Endothelial cell of umbilical vein (primary cell): ENCODE data around the gene C2orf76. TPM values are rescaled to one million over a fixed set of nuclear protein-coding genes. Genes with fewer than 3 reads are reported as not detected.

Experiments used
- BruUV-seq: library from RNA; stranded (reverse); fragments of 400-500 nt; replicated peaks from 2 replicates; lab custom pipeline; 2021; lab: Mats Ljungman, UMichigan
- CTCF ChIA-PET: fragments of 300-600, 350-600 bp; sonication (Branson Sonifier 250); formaldehyde crosslinking; loops from one replicate; lab custom pipeline; 2021; ENCODE audit warnings: antibody characterized with exemption, inconsistent platforms; lab: Charles Lee
- POLR2A ChIA-PET: fragments of 300-600, 350-600 bp; sonication (Branson Sonifier 250); formaldehyde crosslinking; loops from one replicate; lab custom pipeline; 2021; ENCODE audit warnings: antibody characterized with exemption, inconsistent platforms; lab: Charles Lee
- DNase-seq: peaks from one replicate; pipeline ENCODE4 v3.0.0-alpha.2; 2011; ENCODE audit warnings: low read depth, low spot score
- FAIRE-seq: peaks from 2 replicates; lab custom pipeline; 2011; peaks lifted over from hg19 to GRCh38; lab: Jason Lieb, UNC
- H2AFZ ChIP-seq: 2 replicates; pipeline ENCODE4 v1.6.0; 2012; ENCODE audit warnings: low read depth, low read length, control low read depth, inconsistent platforms
- H3K27ac ChIP-seq: 2 replicates; pipeline ENCODE4 v1.5.1; 2011; ENCODE audit warnings: low read depth, mild to moderate bottlenecking, control low read depth, low read length, moderate library complexity; ENCODE audit not compliant: insufficient read depth
- H3K27me3 ChIP-seq, 2 experiments: 2 replicates each; pipeline versions ENCODE4 v1.6.0 to v1.6.1; 2011; ENCODE audit warnings: low read length in 2 of 2, mixed read lengths in 1 of 2; ENCODE audit not compliant: control insufficient read depth in 2 of 2, insufficient read depth in 2 of 2
- H3K36me3 ChIP-seq, 2 experiments: 2 replicates in 1 of 2; 3 replicates in 1 of 2; pipeline ENCODE4 v1.5.1; 2011; ENCODE audit warnings: low read length in 2 of 2, mild to moderate bottlenecking in 1 of 2, moderate library complexity in 1 of 2; ENCODE audit not compliant: control insufficient read depth in 2 of 2, insufficient read depth in 2 of 2; ENCODE audit errors: extremely low read depth in 1 of 2
- H3K4me1 ChIP-seq: 3 replicates; pipeline ENCODE4 v1.5.1; 2011; ENCODE audit warnings: mild to moderate bottlenecking, low read length; ENCODE audit not compliant: control insufficient read depth, insufficient read depth; ENCODE audit errors: extremely low read depth
- H3K4me2 ChIP-seq: 2 replicates; pipeline ENCODE4 v1.6.1; 2011; ENCODE audit warnings: low read length, control low read depth, mixed read lengths; ENCODE audit not compliant: insufficient read depth
- H3K4me3 ChIP-seq, 3 experiments: fragments of 200-600 bp in 1 of 3; sonication (generic), shearing (Covaris generic) in 1 of 3; replicated peaks in 1 of 3; 2 replicates each; pipeline ENCODE4 v1.5.1; 2011 to 2016; ENCODE audit warnings: control low read depth in 3 of 3, low read length in 3 of 3, mild to moderate bottlenecking in 2 of 3, inconsistent platforms in 1 of 3, low read depth in 1 of 3, moderate library complexity in 1 of 3; ENCODE audit not compliant: insufficient read depth in 1 of 3
- H3K79me2 ChIP-seq: 2 replicates; pipeline ENCODE4 v1.6.0; 2012; ENCODE audit warnings: low read length, inconsistent platforms; ENCODE audit not compliant: control insufficient read depth, insufficient read depth
- H3K9ac ChIP-seq: replicated peaks from 2 replicates; pipeline ENCODE3; 2011; ENCODE audit warnings: low read length, control low read depth; ENCODE audit not compliant: insufficient read depth; ENCODE audit errors: extremely low read depth
- H3K9me1 ChIP-seq: replicated peaks from 3 replicates; pipeline ENCODE4 v1.6.0; 2011; ENCODE audit warnings: mild to moderate bottlenecking, low read length; ENCODE audit not compliant: control insufficient read depth, insufficient read depth; ENCODE audit errors: extremely low read depth
- H3K9me3 ChIP-seq: replicated peaks from 2 replicates; pipeline ENCODE4 v1.5.1; 2012; ENCODE audit warnings: low read length, inconsistent platforms; ENCODE audit not compliant: control insufficient read depth, insufficient read depth
- H4K20me1 ChIP-seq: replicated peaks from 2 replicates; pipeline ENCODE3; 2011; ENCODE audit warnings: mild to moderate bottlenecking, low read length; ENCODE audit not compliant: control insufficient read depth, insufficient read depth; ENCODE audit errors: extremely low read depth
- EZH2 ChIP-seq: IDR thresholded peaks from 2 replicates; pipeline ENCODE4 v1.6.1; 2012; ENCODE audit warnings: borderline replicate concordance, low read depth, mild to moderate bottlenecking, moderate library complexity, low read length, inconsistent platforms; ENCODE audit not compliant: severe bottlenecking
- FOS ChIP-seq: IDR thresholded peaks from 2 replicates; pipeline ENCODE4 v1.6.1; 2011; ENCODE audit warnings: mild to moderate bottlenecking, low read length, moderate library complexity, borderline replicate concordance; ENCODE audit not compliant: insufficient read depth
- GATA2 ChIP-seq: IDR thresholded peaks from 2 replicates; pipeline ENCODE4 v1.7.0; 2011; ENCODE audit warnings: low read depth, mild to moderate bottlenecking, moderate library complexity, mixed read lengths, low read length; ENCODE audit not compliant: insufficient read length, insufficient read depth
- JUN ChIP-seq: IDR thresholded peaks from 2 replicates; pipeline ENCODE4 v1.6.1; 2011; ENCODE audit warnings: borderline replicate concordance, low read depth; ENCODE audit not compliant: insufficient read length, insufficient read depth
- MYC ChIP-seq: IDR thresholded peaks from one replicate; pipeline ENCODE4 v1.6.1; 2011; ENCODE audit warnings: mild to moderate bottlenecking, low read depth, low read length
- POLR2A ChIP-seq: IDR thresholded peaks from 2 replicates; pipeline ENCODE4 v1.6.1; 2012; ENCODE audit warnings: low read depth, mild to moderate bottlenecking, control low read depth, low read length
- POLR2AphosphoS5 ChIP-seq: IDR thresholded peaks from 2 replicates; pipeline ENCODE4 v1.6.1; 2012; ENCODE audit warnings: low read depth, mild to moderate bottlenecking, control low read depth, low read length, moderate library complexity; ENCODE audit not compliant: insufficient read depth
- dilution Hi-C: fragments of 300-500 bp; cut with MboI; formaldehyde crosslinking; loops from one replicate; pipeline ENCODE4 v1.15.0; 2019; ENCODE audit warnings: low sequenced_read_pairs; ENCODE audit not compliant: extremely low pct_ligation_motif_present
- intact Hi-C: fragments of 100-400 bp; cut with micrococcal nuclease; formaldehyde crosslinking; loops from one replicate; pipeline ENCODE4 v1.10.0; 2022
- polyA plus RNA-seq, 4 experiments: library from polyadenylated mRNA; depleted of rRNA in 3 of 4; stranded (reverse) in 3 of 4; unstranded in 1 of 4; fragments of >200 nt; gene quantifications; 2 replicates each; pipeline versions ENCODE4 v1.2.1 to v1.2.3, GENCODE V29; 2011 to 2012; ENCODE audit warnings: missing spikeins in 1 of 4
- total RNA-seq: library from RNA; stranded (reverse); gene quantifications from 2 replicates; pipeline ENCODE4 v1.2.3, GENCODE V29; 2021
- TF ChIP-seq, protein P1 (sequence below), 2 donors: IDR thresholded peaks; 1 replicate in 1 of 2; 2 replicates in 1 of 2; pipeline ENCODE4 v1.5.1; 2011; ENCODE audit warnings: low read length in 2 of 2, mild to moderate bottlenecking in 2 of 2, moderate library complexity in 2 of 2, control low read depth in 1 of 2, inconsistent platforms in 1 of 2, low read depth in 1 of 2; ENCODE audit not compliant: insufficient read depth in 1 of 2; ENCODE audit errors: extremely low read depth in 1 of 2
- TF ChIP-seq, protein P2 (sequence below): IDR thresholded peaks from 2 replicates; pipeline ENCODE4 v1.6.1; 2011; ENCODE audit not compliant: insufficient read depth, insufficient read length

The C2orf76 gene
- total and polyA plus RNA-seq, 2 donors (not counting 3 experiments of a cell fraction or from before 2014, with no cell fraction given), result 7.4 to 12.1 TPM

GRCh38 chr2:119283873-119284331 is 82.7 kb downstream of the C2orf76 start:
- TF ChIP-seq, protein P1, sequence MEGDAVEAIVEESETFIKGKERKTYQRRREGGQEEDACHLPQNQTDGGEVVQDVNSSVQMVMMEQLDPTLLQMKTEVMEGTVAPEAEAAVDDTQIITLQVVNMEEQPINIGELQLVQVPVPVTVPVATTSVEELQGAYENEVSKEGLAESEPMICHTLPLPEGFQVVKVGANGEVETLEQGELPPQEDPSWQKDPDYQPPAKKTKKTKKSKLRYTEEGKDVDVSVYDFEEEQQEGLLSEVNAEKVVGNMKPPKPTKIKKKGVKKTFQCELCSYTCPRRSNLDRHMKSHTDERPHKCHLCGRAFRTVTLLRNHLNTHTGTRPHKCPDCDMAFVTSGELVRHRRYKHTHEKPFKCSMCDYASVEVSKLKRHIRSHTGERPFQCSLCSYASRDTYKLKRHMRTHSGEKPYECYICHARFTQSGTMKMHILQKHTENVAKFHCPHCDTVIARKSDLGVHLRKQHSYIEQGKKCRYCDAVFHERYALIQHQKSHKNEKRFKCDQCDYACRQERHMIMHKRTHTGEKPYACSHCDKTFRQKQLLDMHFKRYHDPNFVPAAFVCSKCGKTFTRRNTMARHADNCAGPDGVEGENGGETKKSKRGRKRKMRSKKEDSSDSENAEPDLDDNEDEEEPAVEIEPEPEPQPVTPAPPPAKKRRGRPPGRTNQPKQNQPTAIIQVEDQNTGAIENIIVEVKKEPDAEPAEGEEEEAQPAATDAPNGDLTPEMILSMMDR (IDR thresholded peaks at IDR 0.05; ENCODE audit: extremely low read depth in 1 of 2, insufficient read depth in 1 of 2, low read depth in 1 of 2, low read length in 2 of 2), result no peak
- TF ChIP-seq GATA2, result no peak
- no peak for TF ChIP-seq MYC
- TF ChIP-seq EZH2, result no peak
- no peak for TF ChIP-seq POLR2A
- TF ChIP-seq POLR2AphosphoS5, result no peak
- TF ChIP-seq JUN, result no peak
- TF ChIP-seq, protein P2, sequence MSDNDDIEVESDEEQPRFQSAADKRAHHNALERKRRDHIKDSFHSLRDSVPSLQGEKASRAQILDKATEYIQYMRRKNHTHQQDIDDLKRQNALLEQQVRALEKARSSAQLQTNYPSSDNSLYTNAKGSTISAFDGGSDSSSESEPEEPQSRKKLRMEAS, result no peak
- TF ChIP-seq FOS, result no peak
- Histone ChIP-seq H3K4me2 (no peak overlapping the region), H2AFZ (no peak overlapping the region), H4K20me1 (no peaks in the 10 kb centered on the region), H3K9me1 (no peaks in the 10 kb centered on the region), H3K4me1 (no peaks in the 10 kb centered on the region), H3K27me3 (no peaks in the 10 kb centered on the region), H3K27ac (no peak overlapping the region), H3K9ac (no peak overlapping the region), H3K79me2 (no peaks in the 10 kb centered on the region), H3K36me3 (no peaks in the 10 kb centered on the region), H3K9me3 (no peaks in the 10 kb centered on the region), H3K4me3 (no peak overlapping the region)
- no TSS peak for BruUV-seq
- dilution Hi-C loops, result no loop called here
- no peak for DNase-seq
- intact Hi-C loops, result no loop called here
- FAIRE-seq, result no peak
- CTCF ChIA-PET, result no interaction called here
- POLR2A ChIA-PET, result no interaction called here
